ENCODE results near the gene RHOA.

RHOA gene

GRCh38 chr3:49389297-49389696, 22.5 kb downstream of the RHOA start:
- TF ChIP-seq POLR2A (IDR thresholded peaks at IDR 0.05; ENCODE audit: extremely low read depth, insufficient read length) (no peak), MYC (IDR thresholded peaks at IDR 0.05; ENCODE audit: low read depth, low read length) (no peak), MAX (IDR thresholded peaks at IDR 0.05; ENCODE audit: low read depth, low read length) (no peak), CTCF (IDR thresholded peaks at IDR 0.05; ENCODE audit: low read depth, low read length) (no peak)
- no peak overlapping the region for H3K4me3 ChIP-seq (ENCODE audit: low read depth, low read length)
- DNase-seq (ENCODE audit: low read depth) = no peak

GRCh38 chr3:49388289-49388820, 23.4 kb downstream of the RHOA start:
- DNase-seq (ENCODE audit: low read depth) = no peak
- no peak for TF ChIP-seq CTCF (IDR thresholded peaks at IDR 0.05; ENCODE audit: low read depth, low read length)
- TF ChIP-seq POLR2A (IDR thresholded peaks at IDR 0.05; ENCODE audit: extremely low read depth, insufficient read length) = no peak
- no peak for TF ChIP-seq MAX (IDR thresholded peaks at IDR 0.05; ENCODE audit: low read depth, low read length)
- no peak for TF ChIP-seq MYC (IDR thresholded peaks at IDR 0.05; ENCODE audit: low read depth, low read length)
- H3K4me3 ChIP-seq (ENCODE audit: low read depth, low read length) = no peak overlapping the region

GRCh38 chr3:49387721-49388120, 24.1 kb downstream of the RHOA start:
- no peak overlapping the region for H3K4me3 ChIP-seq (ENCODE audit: low read depth, low read length)
- TF ChIP-seq MAX (IDR thresholded peaks at IDR 0.05; ENCODE audit: low read depth, low read length) (no peak), CTCF (IDR thresholded peaks at IDR 0.05; ENCODE audit: low read depth, low read length) (no peak), MYC (IDR thresholded peaks at IDR 0.05; ENCODE audit: low read depth, low read length) (no peak), POLR2A (IDR thresholded peaks at IDR 0.05; ENCODE audit: extremely low read depth, insufficient read length) (no peak)
- no peak for DNase-seq (ENCODE audit: low read depth)

GRCh38 chr3:49386056-49386756, 25.6 kb downstream of the RHOA start:
- H3K4me3 ChIP-seq (ENCODE audit: low read depth, low read length) = peak overlapping the region; percentile 25
- TF ChIP-seq MYC (IDR thresholded peaks at IDR 0.05; ENCODE audit: low read depth, low read length) (no peak), MAX (IDR thresholded peaks at IDR 0.05; ENCODE audit: low read depth, low read length) (no peak), POLR2A (IDR thresholded peaks at IDR 0.05; ENCODE audit: extremely low read depth, insufficient read length) (no peak), CTCF (IDR thresholded peaks at IDR 0.05; ENCODE audit: low read depth, low read length) (no peak)
- peak; percentile 70 for DNase-seq (ENCODE audit: low read depth)

- TF ChIP-seq CTCF (IDR thresholded peaks at IDR 0.05; ENCODE audit: low read depth, low read length) = no peak
- TF ChIP-seq MAX (IDR thresholded peaks at IDR 0.05; ENCODE audit: low read depth, low read length) = no peak
- no peak for TF ChIP-seq POLR2A (IDR thresholded peaks at IDR 0.05; ENCODE audit: extremely low read depth, insufficient read length)
- TF ChIP-seq MYC (IDR thresholded peaks at IDR 0.05; ENCODE audit: low read depth, low read length) = no peak
- DNase-seq (ENCODE audit: low read depth) = no peak
- no peak overlapping the region for H3K4me3 ChIP-seq (ENCODE audit: low read depth, low read length)
These were observed 26.2 kb downstream of the RHOA start for GRCh38 chr3:49385617-49386016.
